Measurements from ENCODE around the gene ENPP3. TPM values are rescaled to one million over a fixed set of nuclear protein-coding genes. Genes with fewer than 3 reads are reported as not detected.

The ENPP3 gene
- total RNA-seq, 1 experiment from 2014 or later: not detected

- no peak for DNase-seq (ENCODE audit: low spot score)
- in situ Hi-C loops (cut with HindIII; ENCODE audit: low sequenced_read_pairs): no loop called here
Measured at GRCh38 chr6:131756039-131756438, 118.9 kb downstream of the ENPP3 start.

GRCh38 chr6:131758920-131759319 is 121.8 kb downstream of the ENPP3 start:
- in situ Hi-C loops (cut with HindIII; ENCODE audit: low sequenced_read_pairs): no loop called here
- no peak for DNase-seq (ENCODE audit: low spot score)

DNA sequence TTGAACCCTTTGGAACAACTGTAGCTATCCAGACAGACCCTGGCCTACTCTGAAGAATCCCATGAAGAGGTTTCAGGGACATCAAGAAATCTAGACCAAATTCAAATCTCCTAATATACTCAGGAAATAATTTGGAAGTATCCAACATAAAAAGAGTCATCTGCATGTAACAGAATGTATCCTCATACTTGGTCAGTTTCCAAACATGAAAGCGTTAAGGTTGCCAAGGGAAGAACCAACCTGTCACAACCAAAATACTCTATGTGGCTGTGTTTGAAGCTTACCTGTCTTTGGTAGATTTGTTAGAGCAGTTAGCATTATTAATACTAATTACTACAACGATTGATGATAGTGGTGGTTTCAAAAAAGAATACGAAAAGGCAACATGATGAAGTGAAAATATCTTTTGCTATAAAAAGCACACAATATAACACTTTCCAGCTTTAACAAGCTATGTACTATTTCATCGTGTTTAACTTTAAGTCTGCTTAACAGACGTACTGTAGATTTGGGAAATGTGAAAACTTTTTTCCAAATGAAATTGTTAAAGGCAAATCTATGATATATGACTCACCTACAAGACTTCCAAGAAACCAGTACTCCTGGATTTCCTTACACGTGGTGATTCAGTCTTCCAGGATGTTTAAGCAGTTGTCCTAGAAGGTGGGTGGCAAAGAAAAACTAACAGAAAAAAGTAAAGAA is 124.1 kb downstream of the ENPP3 start:
- in situ Hi-C loops (cut with HindIII; ENCODE audit: low sequenced_read_pairs): no loop called here
- DNase-seq (ENCODE audit: low spot score): peak; percentile 67

DNA sequence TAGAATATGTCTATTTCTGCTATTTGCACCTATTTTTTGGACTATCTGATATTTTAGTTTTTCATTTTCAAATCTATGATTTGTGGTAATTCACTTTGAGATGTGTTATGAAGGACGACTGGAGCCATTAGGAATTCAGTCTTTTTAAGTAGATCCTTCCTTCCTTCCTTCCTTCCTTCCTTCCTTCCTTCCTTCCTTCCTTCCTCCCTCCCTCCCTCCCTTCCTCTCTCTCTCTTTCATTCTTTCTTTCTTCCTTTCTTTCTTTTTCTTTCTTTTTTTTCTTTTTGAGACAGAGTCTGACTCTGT is 124.6 kb downstream of the ENPP3 start:
- no peak for DNase-seq (ENCODE audit: low spot score)
- in situ Hi-C loops (cut with HindIII; ENCODE audit: low sequenced_read_pairs): no loop called here

DNA sequence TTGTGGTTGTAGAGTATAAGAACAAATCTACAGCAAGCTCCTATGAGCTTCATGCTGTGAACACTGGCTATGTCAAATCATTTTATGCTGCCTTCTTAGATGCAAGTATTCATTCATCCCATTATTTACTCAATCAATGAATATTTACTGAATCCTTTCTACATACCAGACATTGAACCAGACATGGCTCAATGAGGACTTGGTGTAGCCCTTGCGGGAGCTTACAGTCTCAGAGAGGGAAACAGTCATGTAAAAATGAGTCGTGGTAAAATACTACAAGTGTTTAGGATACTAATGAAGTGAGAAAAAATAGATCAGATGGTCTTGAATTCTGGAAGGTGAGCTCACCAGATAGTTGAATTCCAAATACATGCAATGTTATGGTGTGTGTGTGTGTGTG is 125.9 kb downstream of the ENPP3 start:
- DNase-seq (ENCODE audit: low spot score): no peak
- in situ Hi-C loops (cut with HindIII; ENCODE audit: low sequenced_read_pairs): no loop called here

GRCh38 chr6:131763749-131764148 is 126.6 kb downstream of the ENPP3 start:
- in situ Hi-C loops (cut with HindIII; ENCODE audit: low sequenced_read_pairs): no loop called here
- DNase-seq (ENCODE audit: low spot score): no peak

DNA sequence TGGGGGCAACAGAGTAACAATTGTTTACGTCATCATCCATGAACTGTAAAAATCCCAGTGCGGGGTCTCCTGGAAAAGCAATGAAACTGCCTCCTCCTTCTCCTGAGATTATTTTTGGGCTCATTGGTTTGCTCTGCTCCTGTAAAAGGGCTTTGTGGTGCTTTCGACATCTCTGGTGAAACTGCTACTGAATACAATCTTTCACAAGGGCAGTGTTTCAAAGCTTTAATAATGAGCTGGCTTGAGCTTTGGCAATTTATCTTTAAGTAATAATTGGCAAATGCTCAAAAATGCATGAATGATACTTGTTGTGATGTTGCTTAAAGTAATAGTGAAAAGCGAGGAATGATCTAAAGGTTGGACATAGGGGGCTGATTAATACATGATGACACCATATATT is 127.2 kb downstream of the ENPP3 start:
- DNase-seq (ENCODE audit: low spot score): no peak
- in situ Hi-C loops (cut with HindIII; ENCODE audit: low sequenced_read_pairs): no loop called here

DNA sequence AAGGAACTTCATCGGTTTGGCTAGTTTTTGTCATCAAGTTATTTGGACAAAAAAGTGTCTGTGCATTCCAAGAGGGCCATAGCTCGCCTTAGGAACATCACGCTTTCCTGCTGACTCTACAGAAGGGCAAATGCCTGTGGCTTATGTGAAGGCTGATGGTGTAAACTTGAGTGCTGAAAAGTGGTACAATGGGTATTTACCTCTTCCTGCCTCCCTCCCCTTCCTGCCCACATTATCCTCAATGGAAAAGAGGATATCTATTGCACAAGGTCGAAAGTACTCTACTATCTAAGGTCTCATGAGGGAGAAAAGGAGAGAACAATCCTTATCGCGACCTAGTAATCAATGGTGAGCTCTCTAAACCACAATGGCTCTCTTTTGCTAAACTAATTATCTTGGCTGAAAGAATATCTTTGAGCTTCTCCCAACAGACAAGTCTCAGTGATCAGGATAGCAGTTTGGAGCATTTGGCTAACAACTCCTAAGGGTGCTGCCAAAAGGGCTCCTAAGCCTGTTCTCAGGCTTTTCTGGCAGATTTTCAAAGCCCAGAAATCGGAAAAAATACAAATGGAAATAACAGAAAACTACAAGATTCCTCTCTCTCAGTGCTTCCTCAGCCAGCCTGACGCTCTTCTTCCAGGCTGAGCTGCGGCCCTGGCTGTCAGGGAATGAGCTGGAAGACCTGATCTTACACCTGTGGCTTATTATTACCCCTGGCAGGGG is 128.1 kb downstream of the ENPP3 start:
- in situ Hi-C loops (cut with HindIII; ENCODE audit: low sequenced_read_pairs): no loop called here
- no peak for DNase-seq (ENCODE audit: low spot score)

- in situ Hi-C loops (cut with HindIII; ENCODE audit: low sequenced_read_pairs): no loop called here
- DNase-seq (ENCODE audit: low spot score): peak; percentile 10
Measured at GRCh38 chr6:131765804-131766135, 128.7 kb downstream of the ENPP3 start.

GRCh38 chr6:131766631-131767030 is 129.5 kb downstream of the ENPP3 start:
- DNase-seq (ENCODE audit: low spot score): no peak
- in situ Hi-C loops (cut with HindIII; ENCODE audit: low sequenced_read_pairs): no loop called here

- DNase-seq (ENCODE audit: low spot score): no peak
Measured at GRCh38 chr6:131768964-131769363, 131.9 kb downstream of the ENPP3 start.

DNA sequence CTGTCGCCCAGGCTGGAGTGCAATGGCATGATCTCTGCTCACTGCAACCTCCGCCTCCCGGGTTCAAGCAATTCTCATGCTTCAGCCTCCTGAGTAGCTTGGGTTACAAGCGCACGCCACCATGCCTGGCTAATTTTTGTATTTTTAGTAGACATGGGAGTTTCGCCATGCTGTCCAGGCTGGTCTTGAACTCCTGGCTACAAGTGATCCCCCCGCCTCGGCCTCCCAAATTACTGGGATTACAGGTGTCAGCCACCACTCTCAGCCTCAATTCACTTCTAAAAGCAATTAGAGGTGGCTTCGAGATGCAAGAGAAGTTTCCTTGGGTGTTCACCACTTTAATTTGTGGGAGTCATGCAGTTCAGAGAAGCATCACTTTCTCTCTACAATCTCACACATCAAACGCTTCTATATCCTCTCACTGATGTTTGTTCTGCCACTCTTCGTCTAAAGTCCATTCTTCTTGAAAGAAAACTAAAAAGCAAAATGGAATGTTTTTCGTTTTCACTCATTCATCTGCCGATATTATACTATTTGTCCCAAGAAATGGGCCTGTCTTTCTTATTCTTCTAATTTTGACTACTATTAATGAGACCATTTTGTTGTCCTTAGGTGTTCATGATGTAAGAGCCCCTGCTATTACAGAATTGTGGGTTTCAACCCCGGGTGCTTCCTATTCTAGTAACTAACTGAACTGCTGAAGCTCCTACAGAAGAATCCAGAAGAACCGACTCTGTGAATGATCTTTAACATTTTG is 132.5 kb downstream of the ENPP3 start:
- in situ Hi-C loops (cut with HindIII; ENCODE audit: low sequenced_read_pairs): no loop called here
- no peak for DNase-seq (ENCODE audit: low spot score)

More at GRCh38 chr6:131768964-131769363, 131.9 kb downstream of the ENPP3 start:
- in situ Hi-C loops (cut with HindIII; ENCODE audit: low sequenced_read_pairs): no loop called here

DNA sequence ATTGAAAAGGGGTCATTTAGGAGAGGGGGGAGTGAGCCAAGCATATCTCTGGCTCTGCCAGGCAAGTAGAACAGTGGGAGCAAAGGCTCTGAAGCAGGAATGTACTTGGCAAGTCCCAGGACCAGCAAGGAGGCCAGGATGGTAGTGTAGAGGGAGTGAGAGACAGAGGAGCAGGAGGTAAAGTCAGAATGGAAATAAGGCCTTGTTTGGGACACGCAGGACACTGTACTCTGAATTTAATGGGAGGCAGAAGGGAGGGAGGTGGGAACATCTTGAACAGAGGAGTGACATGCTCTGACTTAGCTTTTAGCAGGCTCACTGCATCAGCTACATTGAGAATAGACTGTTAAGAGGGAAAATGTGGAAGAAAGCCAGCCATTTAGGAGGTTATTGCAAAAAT is 133.7 kb downstream of the ENPP3 start:
- in situ Hi-C loops (cut with HindIII; ENCODE audit: low sequenced_read_pairs): no loop called here

DNA sequence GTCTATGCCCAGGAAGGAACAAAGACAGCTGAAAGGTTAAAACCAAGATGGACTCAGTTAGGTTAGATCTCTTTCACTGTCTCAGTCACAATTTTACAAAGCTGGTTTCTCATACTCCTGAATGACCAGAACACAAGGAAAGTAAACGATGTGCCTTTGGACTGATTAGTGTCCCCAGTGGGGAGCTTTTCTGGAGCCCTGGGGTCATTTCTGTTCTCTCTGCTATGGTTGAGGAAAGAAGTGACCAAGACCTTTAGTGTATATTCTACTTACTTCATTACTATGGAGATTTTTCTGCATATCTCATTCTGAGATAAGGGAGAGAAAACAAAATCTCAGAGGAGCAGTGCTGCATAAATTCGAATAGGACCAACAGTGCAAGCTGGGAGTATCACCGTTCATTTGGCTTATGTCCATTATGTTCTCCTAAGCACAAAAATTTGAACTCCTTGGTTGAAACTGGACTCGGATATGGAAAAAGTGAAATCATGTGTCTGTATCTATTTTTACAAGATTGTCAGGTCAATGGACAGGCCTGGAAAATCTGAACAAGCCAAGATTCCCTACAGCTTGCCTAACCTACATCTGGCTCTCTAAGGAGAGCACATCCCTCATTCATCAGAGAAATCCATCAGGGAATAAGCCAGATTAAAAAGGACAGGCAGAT is 136.3 kb downstream of the ENPP3 start:
- DNase-seq (ENCODE audit: low spot score): no peak
- in situ Hi-C loops (cut with HindIII; ENCODE audit: low sequenced_read_pairs): no loop called here

More for the DNA sequence above, 133.7 kb downstream of the ENPP3 start:
- DNase-seq (ENCODE audit: low spot score): no peak

DNA sequence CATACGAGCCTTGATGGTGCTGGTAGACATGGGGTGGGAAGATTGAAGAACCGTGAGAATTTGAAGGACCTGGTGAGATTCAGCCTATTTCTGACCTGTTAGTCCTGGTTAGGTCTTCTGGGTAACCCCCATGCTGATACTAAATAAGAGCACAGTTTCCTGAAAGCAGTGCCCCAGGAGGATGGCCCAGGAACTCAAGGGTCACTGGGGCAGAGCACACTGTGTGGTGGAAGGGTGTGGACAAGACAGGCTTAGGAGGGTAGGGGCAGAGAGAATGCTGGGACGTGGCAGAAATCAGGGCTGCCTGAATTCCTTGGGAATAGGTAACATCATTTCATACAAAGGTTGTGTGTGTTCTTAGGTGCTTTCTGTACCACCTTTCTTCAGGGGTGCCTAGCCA is 138.8 kb downstream of the ENPP3 start:
- no peak for DNase-seq (ENCODE audit: low spot score)
- in situ Hi-C loops (cut with HindIII; ENCODE audit: low sequenced_read_pairs): no loop called here

GRCh38 chr6:131776985-131777384 is 139.9 kb downstream of the ENPP3 start:
- in situ Hi-C loops (cut with HindIII; ENCODE audit: low sequenced_read_pairs): no loop called here
- no peak for DNase-seq (ENCODE audit: low spot score)

- in situ Hi-C loops (cut with HindIII; ENCODE audit: low sequenced_read_pairs): no loop called here
- no peak for DNase-seq (ENCODE audit: low spot score)
Measured at GRCh38 chr6:131778169-131778568, 141.1 kb downstream of the ENPP3 start.

DNA sequence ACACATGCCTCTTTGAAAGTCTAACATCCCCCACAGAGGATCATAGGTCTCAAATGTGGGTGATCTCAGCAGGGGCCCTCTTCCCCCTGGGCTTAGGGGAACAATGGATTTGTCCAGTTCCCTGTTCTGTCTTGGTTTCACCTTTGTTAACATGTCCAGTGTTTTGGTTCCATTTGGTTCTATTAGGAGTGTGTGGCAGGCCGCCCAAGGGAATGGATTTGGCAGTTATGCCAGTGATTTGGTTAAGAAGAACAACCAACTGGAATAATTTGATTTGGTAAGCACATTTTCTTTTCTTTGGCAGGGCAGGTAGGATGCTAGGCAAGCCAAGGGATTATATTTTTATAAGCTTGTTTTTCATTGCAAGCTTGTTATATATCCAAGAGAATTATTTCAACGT is 142.2 kb downstream of the ENPP3 start:
- no peak for DNase-seq (ENCODE audit: low spot score)
- in situ Hi-C loops (cut with HindIII; ENCODE audit: low sequenced_read_pairs): no loop called here

- DNase-seq (ENCODE audit: low spot score): no peak
- in situ Hi-C loops (cut with HindIII; ENCODE audit: low sequenced_read_pairs): no loop called here
Measured at GRCh38 chr6:131780600-131780999, 143.5 kb downstream of the ENPP3 start.

GRCh38 chr6:131781687-131782086 is 144.6 kb downstream of the ENPP3 start:
- in situ Hi-C loops (cut with HindIII; ENCODE audit: low sequenced_read_pairs): no loop called here
- DNase-seq (ENCODE audit: low spot score): no peak
